Breast epithelium (tissue), 4 donors: ENCODE data around the gene NT5DC4. TPM values are rescaled to one million over a fixed set of nuclear protein-coding genes. Genes with fewer than 3 reads are reported as not detected.

ENCODE experiments used
- DNase-seq, 2 donors: peaks; one replicate each; pipeline ENCODE4 v3.0.0-alpha.2; 2019; ENCODE audit warnings: low spot score in 2 of 2
- H3K27ac ChIP-seq, 2 donors: fragments of 200-600 bp; sonication (generic) in 1 of 2; one replicate each; pipeline ENCODE4 v1.5.1; 2016 to 2019; ENCODE audit warnings: mild to moderate bottlenecking in 1 of 2
- H3K27me3 ChIP-seq, 2 donors: fragments of 200-600 bp; sonication (generic) in 1 of 2; one replicate each; pipeline versions ENCODE4 v1.5.1 to v1.6.0; 2017 to 2019; ENCODE audit warnings: control low read depth in 1 of 2, mild to moderate bottlenecking in 1 of 2
- H3K36me3 ChIP-seq: fragments of 200-600 bp; one replicate; pipeline ENCODE4 v1.5.1; 2019
- H3K4me1 ChIP-seq, 2 donors: fragments of 200-600 bp; sonication (generic); one replicate each; pipeline ENCODE4 v1.5.1; 2016 to 2019; ENCODE audit warnings: control low read depth in 1 of 2
- H3K4me3 ChIP-seq, 3 donors: fragments of 200-600 bp; sonication (generic); 1 replicate in 2 of 3; 2 replicates in 1 of 3; pipeline ENCODE4 v1.5.1; 2016 to 2019; ENCODE audit warnings: mild to moderate bottlenecking in 3 of 3, moderate library complexity in 2 of 3
- H3K9me3 ChIP-seq, 2 donors: fragments of 200-600 bp; sonication (generic) in 1 of 2; one replicate each; pipeline ENCODE4 v1.5.1; 2016 to 2019; ENCODE audit warnings: control low read depth in 1 of 2
- POLR2A ChIP-seq: fragments of 450-650 bp; IDR thresholded peaks from one replicate; pipeline ENCODE4 v1.6.1; 2016; ENCODE audit warnings: antibody characterized with exemption, mild to moderate bottlenecking, moderate library complexity
- POLR2AphosphoS5 ChIP-seq, 3 donors: sonication (generic); formaldehyde crosslinking; IDR thresholded peaks; one replicate each; pipeline ENCODE4 v1.6.1; 2017; ENCODE audit warnings: antibody characterized with exemption in 3 of 3
- intact Hi-C: fragments of 100-400 bp; cut with DNase I; formaldehyde crosslinking; loops from one replicate; pipeline ENCODE4 v1.15.1; 2023; ENCODE audit warnings: low total_unique reads
- total RNA-seq, 3 donors: library from RNA; depleted of rRNA; stranded (reverse); fragments of >200 nt; gene quantifications; one replicate each; pipeline ENCODE4 v1.1.0, GENCODE V29; 2016
- TF ChIP-seq, protein P1 (sequence below), 3 donors: fragments of 450-650 bp; IDR thresholded peaks; one replicate each; pipeline ENCODE4 v1.5.1; 2016 to 2017; ENCODE audit warnings: antibody characterized with exemption in 3 of 3, mild to moderate bottlenecking in 3 of 3, moderate library complexity in 3 of 3

Gene NT5DC4
- total RNA-seq, 3 donors from 2014 or later = not detected

GRCh38 chr2:112680666-112681101 lies 40.1 kb upstream of the NT5DC4 start:
- H3K4me1 ChIP-seq = no peaks in the 10 kb centered on the region
- H3K27ac ChIP-seq = peak overlapping the region; percentile 10 to 38
- no peaks in the 10 kb centered on the region for H3K9me3 ChIP-seq
- no peaks in the 10 kb centered on the region for H3K27me3 ChIP-seq
- no peak for DNase-seq
- H3K4me3 ChIP-seq = peak overlapping the region in 2 of 3 donors; percentile 18 to 41
- intact Hi-C loops = no loop called here
- TF ChIP-seq, protein P1, sequence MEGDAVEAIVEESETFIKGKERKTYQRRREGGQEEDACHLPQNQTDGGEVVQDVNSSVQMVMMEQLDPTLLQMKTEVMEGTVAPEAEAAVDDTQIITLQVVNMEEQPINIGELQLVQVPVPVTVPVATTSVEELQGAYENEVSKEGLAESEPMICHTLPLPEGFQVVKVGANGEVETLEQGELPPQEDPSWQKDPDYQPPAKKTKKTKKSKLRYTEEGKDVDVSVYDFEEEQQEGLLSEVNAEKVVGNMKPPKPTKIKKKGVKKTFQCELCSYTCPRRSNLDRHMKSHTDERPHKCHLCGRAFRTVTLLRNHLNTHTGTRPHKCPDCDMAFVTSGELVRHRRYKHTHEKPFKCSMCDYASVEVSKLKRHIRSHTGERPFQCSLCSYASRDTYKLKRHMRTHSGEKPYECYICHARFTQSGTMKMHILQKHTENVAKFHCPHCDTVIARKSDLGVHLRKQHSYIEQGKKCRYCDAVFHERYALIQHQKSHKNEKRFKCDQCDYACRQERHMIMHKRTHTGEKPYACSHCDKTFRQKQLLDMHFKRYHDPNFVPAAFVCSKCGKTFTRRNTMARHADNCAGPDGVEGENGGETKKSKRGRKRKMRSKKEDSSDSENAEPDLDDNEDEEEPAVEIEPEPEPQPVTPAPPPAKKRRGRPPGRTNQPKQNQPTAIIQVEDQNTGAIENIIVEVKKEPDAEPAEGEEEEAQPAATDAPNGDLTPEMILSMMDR (IDR thresholded peaks at IDR 0.05) = no peak
- no peak for TF ChIP-seq POLR2A
- no peak for TF ChIP-seq POLR2AphosphoS5 (IDR thresholded peaks at IDR 0.05)
- H3K36me3 ChIP-seq = no peaks in the 10 kb centered on the region

- Histone ChIP-seq H3K4me1 (no peaks in the 10 kb centered on the region), H3K27me3 (no peaks in the 10 kb centered on the region), H3K27ac (no peak overlapping the region), H3K9me3 (no peaks in the 10 kb centered on the region), H3K36me3 (no peaks in the 10 kb centered on the region), H3K4me3 (no peak overlapping the region)
- TF ChIP-seq POLR2AphosphoS5 (IDR thresholded peaks at IDR 0.05) (no peak), POLR2A (no peak)
- TF ChIP-seq, protein P1 (IDR thresholded peaks at IDR 0.05) = no peak
- DNase-seq = no peak
- intact Hi-C loops = no loop called here
Measured at GRCh38 chr2:112682101-112682500, 38.7 kb upstream of the NT5DC4 start.

DNA sequence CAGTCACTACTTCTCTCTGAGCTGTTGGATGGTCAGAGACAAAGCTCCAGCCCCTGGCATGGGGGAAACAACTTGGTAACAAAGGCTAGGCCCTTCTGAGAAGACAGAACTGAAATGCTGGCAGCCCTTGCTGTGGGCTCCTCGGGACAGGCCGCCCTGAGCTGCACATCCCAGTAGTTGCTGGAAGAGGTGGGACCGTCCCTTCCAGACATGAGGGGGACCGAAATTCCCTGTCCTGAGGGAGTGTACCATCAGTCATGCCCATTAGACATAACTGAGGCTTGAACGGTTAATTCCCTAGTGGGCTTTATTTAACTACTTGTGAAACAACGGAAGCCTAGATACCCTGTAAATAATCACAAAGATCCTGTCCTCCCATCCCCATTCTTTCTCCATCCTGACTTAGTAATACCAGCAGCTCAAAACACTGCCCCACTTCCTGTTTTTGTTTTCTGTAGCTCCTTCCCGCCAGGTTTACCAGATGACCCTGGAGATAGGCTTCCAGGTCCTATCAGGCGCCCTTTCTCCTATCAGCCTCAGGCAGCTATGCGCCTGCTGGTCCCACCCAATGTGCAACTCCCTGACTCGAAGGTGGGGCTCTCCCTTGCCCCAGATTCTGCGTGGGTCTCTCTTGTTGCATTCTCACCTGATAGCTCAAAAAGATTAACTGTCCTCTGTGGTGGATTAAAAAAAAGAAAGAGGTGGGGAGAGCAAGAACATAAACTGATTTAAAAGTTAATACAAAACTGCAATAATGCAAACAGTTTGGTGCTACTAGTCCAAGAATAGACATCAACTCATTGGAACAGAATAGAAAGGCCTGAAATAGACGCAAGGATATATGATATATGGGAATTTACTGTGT lies 37.0 kb upstream of the NT5DC4 start:
- Histone ChIP-seq H3K27me3 (no peaks in the 10 kb centered on the region), H3K36me3 (no peaks in the 10 kb centered on the region), H3K27ac (no peak overlapping the region), H3K4me3 (no peak overlapping the region), H3K4me1 (no peaks in the 10 kb centered on the region), H3K9me3 (no peaks in the 10 kb centered on the region)
- no peak for DNase-seq
- no peak for TF ChIP-seq POLR2AphosphoS5 (IDR thresholded peaks at IDR 0.05)
- intact Hi-C loops = no loop called here

DNA sequence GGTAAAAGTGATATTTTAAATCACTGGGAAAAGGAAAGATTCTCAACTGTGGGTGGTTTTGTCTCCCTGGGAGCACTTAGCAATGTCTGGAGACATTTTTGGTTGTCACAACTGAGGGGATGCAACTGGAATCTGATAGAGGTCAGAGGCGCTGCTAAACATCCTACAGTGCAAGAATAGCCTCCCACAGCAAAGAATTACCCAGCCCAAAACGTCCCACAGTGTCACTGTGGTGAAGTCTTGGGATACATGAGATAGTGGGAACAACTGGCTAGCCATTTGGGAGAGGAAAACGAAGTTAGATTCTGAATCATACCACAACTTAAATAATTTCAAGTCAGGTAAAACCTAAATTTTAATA lies 36.4 kb upstream of the NT5DC4 start:
- no peaks in the 10 kb centered on the region for H3K27me3 ChIP-seq
- intact Hi-C loops = no loop called here
- no peaks in the 10 kb centered on the region for H3K4me1 ChIP-seq
- TF ChIP-seq POLR2AphosphoS5 (IDR thresholded peaks at IDR 0.05) = no peak
- TF ChIP-seq, protein P1 (IDR thresholded peaks at IDR 0.05) = no peak
- no peak for TF ChIP-seq POLR2A
- no peak for DNase-seq
- H3K9me3 ChIP-seq = no peaks in the 10 kb centered on the region
- no peak overlapping the region for H3K27ac ChIP-seq
- no peak overlapping the region for H3K4me3 ChIP-seq
- no peaks in the 10 kb centered on the region for H3K36me3 ChIP-seq

GRCh38 chr2:112685271-112685884 lies 35.4 kb upstream of the NT5DC4 start:
- H3K27ac ChIP-seq = no peak overlapping the region
- H3K9me3 ChIP-seq = no peaks in the 10 kb centered on the region
- H3K4me3 ChIP-seq = no peak overlapping the region
- TF ChIP-seq, protein P1 (IDR thresholded peaks at IDR 0.05) = no peak
- no peak for TF ChIP-seq POLR2AphosphoS5 (IDR thresholded peaks at IDR 0.05)
- no peak for TF ChIP-seq POLR2A
- no peak for DNase-seq
- no peaks in the 10 kb centered on the region for H3K4me1 ChIP-seq
- intact Hi-C loops = no loop called here
- no peaks in the 10 kb centered on the region for H3K27me3 ChIP-seq
- H3K36me3 ChIP-seq = no peaks in the 10 kb centered on the region
